GM19099 (cell line): ENCODE measurements around the gene SLC22A13.

Experiments used
- POLR2A ChIP-seq: IDR thresholded peaks from 3 replicates; pipeline ENCODE4 v1.6.1; 2011; ENCODE audit warnings: low read depth; ENCODE audit not compliant: insufficient read length; ENCODE audit errors: extremely low read depth

The SLC22A13 gene

GRCh38 chr3:38276917-38277630, 11.5 kb downstream of the SLC22A13 start:
- no peak for TF ChIP-seq POLR2A

- no peak for TF ChIP-seq POLR2A
These were observed 13.2 kb downstream of the SLC22A13 start for GRCh38 chr3:38278841-38279240.

- TF ChIP-seq POLR2A, result no peak
These were observed 16.5 kb downstream of the SLC22A13 start, which contains the start of gene SLC22A14 for GRCh38 chr3:38281895-38282686. Gene SLC22A14 (plus strand): TSS chr3:38282294. CDS start chr3:38306027, 23,733 bp downstream.

GRCh38 chr3:38283810-38284755, 18.5 kb downstream of the SLC22A13 start:
- no peak for TF ChIP-seq POLR2A

DNA sequence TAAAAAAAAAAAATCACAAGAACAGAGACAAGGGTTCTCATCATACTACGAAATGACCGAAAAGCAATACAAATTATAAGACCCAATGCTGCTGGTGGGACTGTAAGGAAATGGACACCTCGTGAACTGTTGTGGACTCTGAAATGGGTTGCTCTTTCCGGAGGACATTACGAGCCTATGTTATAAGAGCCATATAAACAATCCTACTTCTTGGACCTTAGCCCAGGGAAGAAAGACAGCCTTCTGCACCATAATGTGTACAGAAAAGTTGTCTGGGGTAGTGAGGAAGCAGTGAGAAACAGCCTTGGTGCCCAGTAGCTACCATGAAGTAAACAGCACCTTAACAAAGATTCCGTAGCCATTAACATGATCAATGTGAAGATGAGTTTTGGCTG, 19.1 kb downstream of the SLC22A13 start:
- no peak for TF ChIP-seq POLR2A

GRCh38 chr3:38297537-38297936, 31.9 kb downstream of the SLC22A13 start:
- no peak for TF ChIP-seq POLR2A

- no peak for TF ChIP-seq POLR2A
These were observed 32.5 kb downstream of the SLC22A13 start for GRCh38 chr3:38297947-38298711.

GRCh38 chr3:38306941-38307340, 41.3 kb downstream of the SLC22A13 start:
- no peak for TF ChIP-seq POLR2A

- TF ChIP-seq POLR2A, result no peak
These were observed 42.0 kb downstream of the SLC22A13 start for GRCh38 chr3:38307599-38307998.

- no peak for TF ChIP-seq POLR2A
These were observed 42.8 kb downstream of the SLC22A13 start for GRCh38 chr3:38308456-38308855.

- no peak for TF ChIP-seq POLR2A
These were observed 45.9 kb downstream of the SLC22A13 start for GRCh38 chr3:38311476-38311875.

GRCh38 chr3:38311941-38312340, 46.3 kb downstream of the SLC22A13 start:
- no peak for TF ChIP-seq POLR2A

DNA sequence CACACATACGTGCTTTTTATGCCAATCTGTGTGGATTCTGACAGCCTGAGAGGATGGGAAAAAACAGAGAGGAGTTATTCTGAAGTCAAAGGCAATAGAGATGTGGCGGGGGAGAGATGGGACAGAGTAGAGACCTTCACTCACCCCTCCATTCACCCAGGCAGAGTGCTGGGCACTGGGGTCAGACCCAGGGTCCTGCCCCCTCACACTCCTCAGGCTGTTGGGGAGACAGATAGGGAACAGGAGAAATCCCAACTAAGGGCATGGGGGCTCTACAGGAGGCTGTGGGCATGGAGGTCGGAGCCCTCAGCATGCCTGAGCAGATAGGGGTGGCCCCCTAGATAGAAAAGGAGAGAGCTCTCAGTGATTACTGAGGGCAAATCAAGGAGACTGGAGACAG, 46.7 kb downstream of the SLC22A13 start:
- TF ChIP-seq POLR2A, result no peak

GRCh38 chr3:38313263-38313662, 47.7 kb downstream of the SLC22A13 start:
- no peak for TF ChIP-seq POLR2A
